Astrocyte of the spinal cord (primary cell): ENCODE measurements around the gene TMEM164.
"Not testable (repeated sequence)": the region's sequence is repeated elsewhere in the genome, so short reads cannot be mapped to it uniquely, and the experiment has no call there.

Experiments used
- DNase-seq: peaks from one replicate; pipeline ENCODE4 v3.0.0; 2011; ENCODE audit warnings: low read depth, low spot score
- H3K4me3 ChIP-seq: 2 replicates; pipeline ENCODE4 v1.5.1; 2011; ENCODE audit warnings: low read depth, mild to moderate bottlenecking, low read length, moderate library complexity
- in situ Hi-C: cut with HindIII; loops from 2 replicates; pipeline ENCODE4 v1.10.0; 2017; ENCODE audit warnings: low sequenced_read_pairs
- TF ChIP-seq, protein P1 (sequence below): IDR thresholded peaks from 2 replicates; pipeline ENCODE4 v1.5.1; 2012; ENCODE audit warnings: low read depth, mild to moderate bottlenecking, low read length, inconsistent platforms

The TMEM164 gene

GRCh38 chrX:110145854-110146253, 142.9 kb downstream of the TMEM164 start:
- TF ChIP-seq, protein P1, sequence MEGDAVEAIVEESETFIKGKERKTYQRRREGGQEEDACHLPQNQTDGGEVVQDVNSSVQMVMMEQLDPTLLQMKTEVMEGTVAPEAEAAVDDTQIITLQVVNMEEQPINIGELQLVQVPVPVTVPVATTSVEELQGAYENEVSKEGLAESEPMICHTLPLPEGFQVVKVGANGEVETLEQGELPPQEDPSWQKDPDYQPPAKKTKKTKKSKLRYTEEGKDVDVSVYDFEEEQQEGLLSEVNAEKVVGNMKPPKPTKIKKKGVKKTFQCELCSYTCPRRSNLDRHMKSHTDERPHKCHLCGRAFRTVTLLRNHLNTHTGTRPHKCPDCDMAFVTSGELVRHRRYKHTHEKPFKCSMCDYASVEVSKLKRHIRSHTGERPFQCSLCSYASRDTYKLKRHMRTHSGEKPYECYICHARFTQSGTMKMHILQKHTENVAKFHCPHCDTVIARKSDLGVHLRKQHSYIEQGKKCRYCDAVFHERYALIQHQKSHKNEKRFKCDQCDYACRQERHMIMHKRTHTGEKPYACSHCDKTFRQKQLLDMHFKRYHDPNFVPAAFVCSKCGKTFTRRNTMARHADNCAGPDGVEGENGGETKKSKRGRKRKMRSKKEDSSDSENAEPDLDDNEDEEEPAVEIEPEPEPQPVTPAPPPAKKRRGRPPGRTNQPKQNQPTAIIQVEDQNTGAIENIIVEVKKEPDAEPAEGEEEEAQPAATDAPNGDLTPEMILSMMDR = peak; percentile 68
- no peak overlapping the region for H3K4me3 ChIP-seq
- in situ Hi-C loops = no loop called here
- DNase-seq = peak; percentile 43

GRCh38 chrX:110146521-110146920, 143.6 kb downstream of the TMEM164 start:
- H3K4me3 ChIP-seq = no peak overlapping the region
- TF ChIP-seq, protein P1 = peak; percentile 76
- peak; percentile 44 for DNase-seq
- in situ Hi-C loops = no loop called here

DNA sequence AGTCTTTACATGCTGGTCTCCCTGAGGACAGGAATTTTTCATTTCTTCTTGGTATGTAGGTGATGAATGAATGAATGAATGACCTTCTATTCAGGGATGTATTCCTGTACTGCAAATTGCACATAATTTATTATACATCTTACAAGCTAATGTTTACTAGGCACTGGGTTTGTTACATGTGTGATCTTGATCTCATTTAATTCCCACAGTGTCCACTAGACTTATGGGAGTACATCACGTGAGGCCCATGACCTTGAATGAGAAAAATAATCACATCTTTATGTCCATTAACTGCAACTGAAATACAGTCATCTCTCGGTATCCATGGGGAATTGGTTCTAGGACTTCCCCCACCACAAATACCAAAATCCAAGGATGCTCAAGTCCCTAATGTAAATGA, 150.3 kb downstream of the TMEM164 start:
- no peak overlapping the region for H3K4me3 ChIP-seq
- in situ Hi-C loops = no loop called here
- no peak for DNase-seq
- TF ChIP-seq, protein P1 = no peak

DNA sequence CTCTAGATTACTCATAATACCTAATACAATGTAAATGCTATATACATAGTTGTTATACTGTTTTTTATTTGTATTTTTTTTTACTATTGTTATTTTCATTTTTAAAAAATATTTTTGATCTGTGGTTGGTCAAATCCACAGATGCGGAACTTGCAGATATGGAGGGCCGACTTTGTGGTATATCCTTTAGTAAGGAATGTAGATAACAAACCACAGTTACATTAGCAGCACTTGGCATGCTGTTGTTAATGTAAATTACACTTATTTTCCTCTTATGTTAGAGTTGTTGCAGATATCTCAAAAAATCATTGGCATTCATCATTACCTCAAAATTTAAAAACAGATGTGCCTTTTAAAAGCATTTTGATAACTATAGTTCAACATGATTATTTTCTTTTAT, 151.0 kb downstream of the TMEM164 start:
- no peak overlapping the region for H3K4me3 ChIP-seq
- no peak for DNase-seq
- TF ChIP-seq, protein P1 = no peak
- in situ Hi-C loops = no loop called here

DNA sequence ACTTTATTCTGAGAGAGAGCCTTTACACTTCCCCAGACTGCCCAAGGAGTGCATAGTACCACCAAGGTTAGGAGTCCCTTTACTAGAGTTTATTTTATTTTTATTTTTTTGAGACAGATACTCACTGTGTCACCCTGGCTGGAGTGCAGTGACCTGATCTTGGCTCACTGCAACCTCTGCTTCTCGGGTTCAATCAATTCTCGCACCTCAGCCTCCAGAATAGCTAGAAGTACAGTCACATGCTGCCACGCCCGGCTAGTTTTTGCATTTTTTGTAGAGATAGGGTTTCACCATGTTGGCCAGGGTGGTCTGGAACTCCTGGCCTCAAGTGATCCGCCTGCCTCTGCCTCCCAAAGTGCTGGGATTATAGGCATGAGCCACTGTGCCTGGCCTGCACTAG, 151.4 kb downstream of the TMEM164 start:
- DNase-seq, H3K4me3 ChIP-seq, in situ Hi-C loops: not testable (repeated sequence)

DNA sequence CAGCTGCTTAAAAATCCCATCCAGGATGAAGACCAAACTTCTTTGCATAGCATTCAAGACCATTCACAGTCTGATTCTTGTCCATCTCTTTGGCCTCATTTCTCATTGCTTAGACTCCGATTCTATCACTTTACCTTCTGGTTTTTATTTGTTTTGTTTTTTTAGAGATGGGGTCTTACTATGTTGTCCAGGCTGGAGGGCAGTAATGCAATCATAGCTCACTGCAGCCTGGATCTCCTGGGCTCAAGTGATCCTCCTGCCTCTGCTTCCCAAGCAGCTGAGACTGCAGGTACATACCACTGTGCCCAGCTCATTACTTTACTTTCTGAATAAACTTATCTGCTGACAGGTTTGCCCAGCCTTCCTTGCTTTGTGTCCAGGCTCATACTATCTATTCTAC, 152.8 kb downstream of the TMEM164 start:
- TF ChIP-seq, protein P1 = no peak
- no peak overlapping the region for H3K4me3 ChIP-seq
- in situ Hi-C loops = no loop called here
- DNase-seq = no peak

- no peak for DNase-seq
- TF ChIP-seq, protein P1 = peak; percentile 43
- H3K4me3 ChIP-seq = no peak overlapping the region
- in situ Hi-C loops = no loop called here
These were observed 153.3 kb downstream of the TMEM164 start for GRCh38 chrX:110156167-110156754.
